H1 (cell line): ENCODE results near the gene CPSF4L.

Source experiments
- CHD2 ChIP-seq: IDR thresholded peaks from 2 replicates; pipeline ENCODE4 v1.6.1; 2012; ENCODE audit warnings: low read length, improper control_type of control experiment
- FOSL1 ChIP-seq: IDR thresholded peaks from 2 replicates; pipeline ENCODE4 v1.6.1; 2011; ENCODE audit warnings: mild to moderate bottlenecking, low read depth, low read length, moderate library complexity; ENCODE audit not compliant: insufficient read depth
- JUN ChIP-seq: IDR thresholded peaks from 2 replicates; pipeline ENCODE4 v1.6.1; 2011; ENCODE audit warnings: low read depth, mild to moderate bottlenecking, improper control_type of control experiment, low read length
- SIN3A ChIP-seq, 2 experiments: IDR thresholded peaks in 1 of 2; conservative IDR thresholded peaks in 1 of 2; 2 replicates each; pipeline ENCODE4 v1.6.1; 2011 to 2012; ENCODE audit warnings: low read length in 2 of 2, improper control_type of control experiment in 1 of 2, low read depth in 1 of 2, mild to moderate bottlenecking in 1 of 2
- TF ChIP-seq, protein P1 (sequence below): IDR thresholded peaks from 2 replicates; pipeline ENCODE4 v1.6.1; 2012; ENCODE audit warnings: inconsistent platforms
- TF ChIP-seq, protein P2 (sequence below), 3 experiments: IDR thresholded peaks; 1 replicate in 2 of 3; 2 replicates in 1 of 3; pipeline versions ENCODE4 v1.5.1 to v1.6.1; 2011; ENCODE audit warnings: low read length in 3 of 3, mild to moderate bottlenecking in 3 of 3, inconsistent platforms in 2 of 3, low read depth in 1 of 3, moderate library complexity in 1 of 3; ENCODE audit not compliant: insufficient read depth in 1 of 3; ENCODE audit errors: control extremely low read depth in 1 of 3

DNA sequence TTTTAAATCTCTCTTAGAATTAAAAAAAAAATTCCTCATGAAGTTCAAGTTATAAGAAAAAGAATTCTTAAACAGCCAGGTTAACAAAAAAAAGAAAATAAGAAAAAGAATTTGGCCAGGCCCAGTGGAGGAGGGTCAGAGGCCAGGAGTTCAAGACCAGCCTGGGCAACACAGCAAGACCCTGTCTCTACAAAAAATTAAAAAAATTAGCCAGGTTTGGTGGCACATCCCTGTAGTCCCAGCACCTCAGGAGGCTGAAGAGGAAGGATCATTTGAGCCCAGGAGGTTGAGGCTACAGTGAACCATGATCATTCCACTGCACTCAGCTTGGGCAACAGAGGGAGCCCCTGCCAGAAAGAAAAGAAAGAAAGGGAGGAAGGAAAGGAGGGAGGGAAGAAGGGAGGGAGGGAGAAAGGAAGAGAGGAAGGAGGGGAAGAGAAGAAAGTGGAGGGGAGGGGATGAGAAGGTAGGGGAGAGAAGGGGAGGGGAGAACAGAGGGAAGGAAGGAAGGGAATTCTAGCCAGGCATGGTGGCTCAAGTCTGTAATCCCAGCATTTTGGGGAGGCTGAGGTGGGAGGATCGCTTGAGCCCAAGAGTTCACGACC lies 38.0 kb downstream of the CPSF4L start:
- TF ChIP-seq, protein P1, sequence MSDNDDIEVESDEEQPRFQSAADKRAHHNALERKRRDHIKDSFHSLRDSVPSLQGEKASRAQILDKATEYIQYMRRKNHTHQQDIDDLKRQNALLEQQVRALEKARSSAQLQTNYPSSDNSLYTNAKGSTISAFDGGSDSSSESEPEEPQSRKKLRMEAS, result no peak
- TF ChIP-seq, protein P2, sequence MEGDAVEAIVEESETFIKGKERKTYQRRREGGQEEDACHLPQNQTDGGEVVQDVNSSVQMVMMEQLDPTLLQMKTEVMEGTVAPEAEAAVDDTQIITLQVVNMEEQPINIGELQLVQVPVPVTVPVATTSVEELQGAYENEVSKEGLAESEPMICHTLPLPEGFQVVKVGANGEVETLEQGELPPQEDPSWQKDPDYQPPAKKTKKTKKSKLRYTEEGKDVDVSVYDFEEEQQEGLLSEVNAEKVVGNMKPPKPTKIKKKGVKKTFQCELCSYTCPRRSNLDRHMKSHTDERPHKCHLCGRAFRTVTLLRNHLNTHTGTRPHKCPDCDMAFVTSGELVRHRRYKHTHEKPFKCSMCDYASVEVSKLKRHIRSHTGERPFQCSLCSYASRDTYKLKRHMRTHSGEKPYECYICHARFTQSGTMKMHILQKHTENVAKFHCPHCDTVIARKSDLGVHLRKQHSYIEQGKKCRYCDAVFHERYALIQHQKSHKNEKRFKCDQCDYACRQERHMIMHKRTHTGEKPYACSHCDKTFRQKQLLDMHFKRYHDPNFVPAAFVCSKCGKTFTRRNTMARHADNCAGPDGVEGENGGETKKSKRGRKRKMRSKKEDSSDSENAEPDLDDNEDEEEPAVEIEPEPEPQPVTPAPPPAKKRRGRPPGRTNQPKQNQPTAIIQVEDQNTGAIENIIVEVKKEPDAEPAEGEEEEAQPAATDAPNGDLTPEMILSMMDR (IDR thresholded peaks at IDR 0.05; ENCODE audit: control extremely low read depth in 1 of 3, insufficient read depth in 1 of 3, low read depth in 1 of 3, low read length in 3 of 3), result no peak
- TF ChIP-seq SIN3A (conservative IDR thresholded peaks at IDR 0.05 in 1 of 2, IDR thresholded peaks at IDR 0.05 in 1 of 2; ENCODE audit: low read depth in 1 of 2, low read length in 2 of 2) (no peak), CHD2 (no peak), FOSL1 (no peak), JUN (no peak)
